ENCODE measurements around the gene ARHGAP11B.
"Not testable (repeated sequence)": the region's sequence is repeated elsewhere in the genome, so short reads cannot be mapped to it uniquely, and the experiment has no call there.

ARHGAP11B gene

GRCh38 chr15:30625436-30626193, at the start of gene ARHGAP11B:
Gene ARHGAP11B (plus strand): TSS chr15:30626128.
- H3K4me3 ChIP-seq (ENCODE audit: low read depth, low read length): peak within 1 kb of the TSS; percentile 71

GRCh38 chr15:30579394-30579970, 46.4 kb upstream of the ARHGAP11B start:
- DNase-seq (ENCODE audit: low read depth); H3K4me3 ChIP-seq (ENCODE audit: low read depth, low read length): not testable (repeated sequence)

More at GRCh38 chr15:30625436-30626193, at the start of gene ARHGAP11B:
- DNase-seq (ENCODE audit: low read depth): peak; percentile 99

- DNase-seq (ENCODE audit: low read depth); H3K4me3 ChIP-seq (ENCODE audit: low read depth, low read length): not testable (repeated sequence)
These were observed 45.2 kb upstream of the ARHGAP11B start for GRCh38 chr15:30580716-30581115.

GRCh38 chr15:30598953-30599352, 27.0 kb upstream of the ARHGAP11B start:
- H3K4me3 ChIP-seq (ENCODE audit: low read depth, low read length); DNase-seq (ENCODE audit: low read depth): not testable (repeated sequence)

GRCh38 chr15:30603796-30604195, 22.1 kb upstream of the ARHGAP11B start, which contains the start of gene GOLGA8H:
Gene GOLGA8H (plus strand): TSS chr15:30604028. CDS start chr15:30604126, 98 bp downstream.
- DNase-seq (ENCODE audit: low read depth); H3K4me3 ChIP-seq (ENCODE audit: low read depth, low read length): not testable (repeated sequence)

- H3K4me3 ChIP-seq (ENCODE audit: low read depth, low read length); DNase-seq (ENCODE audit: low read depth): not testable (repeated sequence)
These were observed 13.7 kb upstream of the ARHGAP11B start for GRCh38 chr15:30612271-30612670.

GRCh38 chr15:30621342-30621741, 4.6 kb upstream of the ARHGAP11B start:
- TF ChIP-seq CTCF (conservative IDR thresholded peaks at IDR 0.05; ENCODE audit: low read depth, low read length): peak; percentile 11
- not testable (repeated sequence) for H3K4me3 ChIP-seq (ENCODE audit: low read depth, low read length)
- peak; percentile 44 for DNase-seq (ENCODE audit: low read depth)

GRCh38 chr15:30626194-30626565, 252 bp downstream of the ARHGAP11B start:
- H3K4me3 ChIP-seq (ENCODE audit: low read depth, low read length): peak overlapping the region; percentile 71
- DNase-seq (ENCODE audit: low read depth): peak; percentile 41

- H3K4me3 ChIP-seq (ENCODE audit: low read depth, low read length): peak overlapping the region; percentile 71
- DNase-seq (ENCODE audit: low read depth): not testable (repeated sequence)
These were observed 704 bp downstream of the ARHGAP11B start for GRCh38 chr15:30626632-30627031.

GRCh38 chr15:30650012-30650929, 24.3 kb downstream of the ARHGAP11B start:
- DNase-seq (ENCODE audit: low read depth): peak; percentile 38
- TF ChIP-seq CTCF (conservative IDR thresholded peaks at IDR 0.05; ENCODE audit: low read depth, low read length): no peak
- H3K4me3 ChIP-seq (ENCODE audit: low read depth, low read length): no peak overlapping the region

GRCh38 chr15:30661154-30661553, 35.2 kb downstream of the ARHGAP11B start:
- not testable (repeated sequence) for H3K4me3 ChIP-seq (ENCODE audit: low read depth, low read length)
- TF ChIP-seq CTCF (conservative IDR thresholded peaks at IDR 0.05; ENCODE audit: low read depth, low read length): peak; percentile 43
- DNase-seq (ENCODE audit: low read depth): peak; percentile 49

GRCh38 chr15:30669621-30670020, 43.7 kb downstream of the ARHGAP11B start:
- peak; percentile 28 for DNase-seq (ENCODE audit: low read depth)
- H3K4me3 ChIP-seq (ENCODE audit: low read depth, low read length): not testable (repeated sequence)
